ENCODE results near the gene SYNDIG1.

- TF ChIP-seq POLR2AphosphoS5 (IDR thresholded peaks at IDR 0.05; ENCODE audit: low read depth, low read length) (no peak), CTCF (IDR thresholded peaks at IDR 0.05) (no peak), ZBTB33 (IDR thresholded peaks at IDR 0.05; ENCODE audit: borderline replicate concordance, low read depth) (no peak)
Observed at GRCh38 chr20:24583169-24583792, 113.9 kb downstream of the SYNDIG1 start.

Data from SK-N-SH (cell line).